HG03469 (cell line): ENCODE measurements around the gene PTPRT.
"Not testable (repeated sequence)": the region's sequence is repeated elsewhere in the genome, so short reads cannot be mapped to it uniquely, and the experiment has no call there.

ENCODE experiments used
- ATAC-seq: cut with Tn5 transposase; IDR thresholded peaks from one replicate; pipeline ENCODE4 v1.9.1; 2021; ENCODE audit warnings: mild to moderate bottlenecking, moderate library complexity, moderate number of reproducible peaks; ENCODE audit not compliant: unreplicated experiment

The PTPRT gene

DNA sequence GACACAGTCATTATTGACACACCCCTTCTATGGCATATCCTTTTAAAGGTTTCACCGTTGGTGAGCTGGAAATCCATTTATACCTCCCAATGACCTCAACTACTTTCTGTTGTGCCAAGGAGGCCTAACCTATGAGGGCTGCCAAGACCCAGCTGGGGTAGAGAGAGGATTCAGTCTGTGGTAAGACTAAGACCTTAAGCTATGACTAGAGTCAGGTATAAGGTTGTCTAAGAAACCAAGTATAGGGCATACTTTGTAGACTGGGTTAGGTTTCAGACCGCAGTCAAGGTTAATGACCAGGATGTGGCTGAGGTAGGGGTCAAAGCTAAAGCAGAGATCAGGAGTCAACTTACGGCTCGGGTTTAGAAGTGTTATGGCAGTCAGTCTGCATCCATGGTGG lies 930.3 kb downstream of the PTPRT start:
- no peak for ATAC-seq

DNA sequence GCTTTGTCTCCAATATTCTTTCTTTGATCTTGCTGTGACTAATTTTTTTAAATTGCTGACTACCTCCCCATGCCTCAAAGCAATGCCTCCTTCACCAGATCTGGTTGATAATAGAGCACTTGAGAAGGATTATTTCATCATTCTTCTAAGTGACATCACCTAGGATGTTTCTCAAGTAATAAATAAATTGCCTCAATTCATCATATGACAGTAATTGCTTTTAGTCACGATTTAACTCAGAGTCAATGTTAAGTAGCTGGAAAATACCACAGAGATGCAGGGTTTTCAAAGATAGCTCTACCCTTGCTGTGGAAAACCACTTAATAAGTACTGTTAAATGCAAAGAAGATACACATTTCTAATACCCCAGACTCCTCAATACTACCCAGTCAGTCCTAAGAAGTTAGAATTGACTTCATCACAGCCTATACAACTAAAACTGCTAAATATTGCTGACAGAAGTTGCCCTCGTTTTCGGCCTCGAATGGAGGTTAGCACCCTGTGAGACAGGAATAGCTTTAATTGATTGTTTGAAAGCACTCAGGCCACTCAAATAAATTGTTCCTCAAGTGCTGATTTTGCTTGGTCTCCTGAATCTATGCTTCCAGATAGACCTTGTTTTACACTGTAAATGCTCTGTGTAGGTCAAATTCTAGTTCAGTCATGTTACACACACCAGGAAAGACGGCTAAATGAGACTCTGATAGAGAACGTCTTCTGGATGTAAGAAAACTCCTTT lies 931.0 kb downstream of the PTPRT start:
- no peak for ATAC-seq

GRCh38 chr20:42255821-42256220 lies 933.9 kb downstream of the PTPRT start:
- no peak for ATAC-seq

DNA sequence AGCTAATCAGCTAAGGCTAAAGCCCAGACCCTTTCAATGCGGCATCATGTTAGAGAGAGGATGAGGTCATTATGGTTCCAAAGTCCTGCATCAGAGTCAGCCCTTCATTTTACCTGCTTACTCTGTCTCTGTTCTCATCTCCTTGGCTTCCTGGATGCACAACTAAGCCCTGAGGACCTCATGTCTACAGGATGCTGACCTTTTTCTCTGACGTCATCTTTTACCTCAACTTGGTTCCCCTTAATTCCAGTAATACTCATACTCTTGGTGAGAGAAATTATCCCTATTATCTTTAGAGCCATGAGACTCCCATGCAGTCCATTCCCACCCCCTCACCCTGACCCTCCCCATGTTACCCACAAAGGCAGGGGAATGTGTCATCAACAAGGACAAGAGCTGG lies 935.0 kb downstream of the PTPRT start:
- ATAC-seq = no peak

DNA sequence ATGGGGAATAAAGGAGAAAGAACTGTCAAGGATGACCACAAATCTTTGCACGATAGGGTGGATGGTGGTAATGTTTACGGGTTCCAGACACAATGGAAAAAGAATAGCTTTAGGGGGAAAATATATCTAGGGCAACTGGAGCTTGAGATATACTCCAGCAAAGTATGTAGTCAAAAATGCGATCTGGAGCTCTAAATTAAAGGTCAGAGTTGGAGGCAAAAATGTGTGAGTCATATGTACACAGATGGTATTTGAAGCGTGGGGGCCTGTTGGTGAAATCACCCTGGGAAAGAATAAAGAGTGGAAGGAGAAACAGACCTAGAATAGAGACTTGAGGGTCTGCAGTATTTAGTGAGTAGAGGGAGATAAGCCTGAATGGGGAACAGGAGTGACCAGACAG lies 937.6 kb downstream of the PTPRT start:
- no peak for ATAC-seq

- no peak for ATAC-seq
Measured at GRCh38 chr20:42218621-42219374, 970.9 kb downstream of the PTPRT start.

DNA sequence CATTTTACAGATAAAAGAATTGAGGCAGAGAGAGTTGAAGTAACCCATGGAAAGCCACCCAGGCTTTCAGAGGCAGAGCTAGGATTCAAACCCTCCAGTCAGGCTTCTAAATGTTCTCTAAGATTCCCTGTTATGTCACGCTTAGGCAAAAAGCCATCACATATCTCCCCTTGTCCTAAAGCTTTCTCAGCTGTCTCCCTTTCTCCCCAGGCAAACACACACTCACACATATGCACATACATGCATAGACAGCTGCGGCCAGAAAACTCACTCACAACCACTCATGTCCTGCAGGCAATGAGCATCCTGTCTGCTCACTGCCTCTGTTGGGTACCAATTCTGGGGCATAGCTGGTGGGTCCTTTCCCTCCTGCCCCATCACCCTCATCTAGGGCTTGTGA lies 975.6 kb downstream of the PTPRT start:
- no peak for ATAC-seq

DNA sequence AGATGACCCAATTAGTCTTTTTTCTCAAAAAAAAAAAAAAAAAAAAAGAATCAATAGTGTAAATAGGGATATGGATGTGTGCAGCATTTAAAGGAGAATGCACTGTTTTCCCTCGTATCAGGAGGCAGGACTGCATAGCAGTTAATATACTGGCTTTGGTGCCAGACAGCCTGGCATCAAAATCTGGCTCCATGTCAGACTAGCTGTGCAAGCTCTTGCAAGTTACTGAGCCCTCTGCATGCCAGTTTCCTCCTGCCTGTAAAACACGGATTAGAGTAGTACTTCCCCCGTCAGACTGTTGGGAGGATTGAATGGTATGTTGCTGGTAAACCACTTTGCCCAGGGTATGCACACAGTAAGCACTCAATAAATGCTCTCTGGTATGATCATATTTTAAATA lies 977.3 kb downstream of the PTPRT start:
- ATAC-seq = no peak

DNA sequence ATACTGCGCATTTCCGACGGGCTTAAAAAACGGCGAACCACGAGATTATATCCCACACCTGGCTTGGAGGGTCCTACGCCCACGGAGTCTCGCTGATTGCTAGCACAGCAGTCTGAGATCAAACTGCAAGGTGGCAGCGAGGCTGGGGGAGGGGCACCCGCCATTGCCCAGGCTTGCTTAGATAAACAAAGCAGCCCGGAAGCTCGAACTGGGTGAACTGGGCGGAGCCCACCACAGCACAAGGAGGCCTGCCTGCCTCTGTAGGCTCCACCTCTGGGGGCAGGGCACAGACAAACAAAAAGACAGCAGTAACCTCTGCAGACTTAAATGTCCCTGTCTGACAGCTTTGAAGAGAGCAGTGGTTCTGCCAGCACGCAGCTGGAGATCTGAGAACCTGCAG lies 983.1 kb downstream of the PTPRT start:
- not testable (repeated sequence) for ATAC-seq

DNA sequence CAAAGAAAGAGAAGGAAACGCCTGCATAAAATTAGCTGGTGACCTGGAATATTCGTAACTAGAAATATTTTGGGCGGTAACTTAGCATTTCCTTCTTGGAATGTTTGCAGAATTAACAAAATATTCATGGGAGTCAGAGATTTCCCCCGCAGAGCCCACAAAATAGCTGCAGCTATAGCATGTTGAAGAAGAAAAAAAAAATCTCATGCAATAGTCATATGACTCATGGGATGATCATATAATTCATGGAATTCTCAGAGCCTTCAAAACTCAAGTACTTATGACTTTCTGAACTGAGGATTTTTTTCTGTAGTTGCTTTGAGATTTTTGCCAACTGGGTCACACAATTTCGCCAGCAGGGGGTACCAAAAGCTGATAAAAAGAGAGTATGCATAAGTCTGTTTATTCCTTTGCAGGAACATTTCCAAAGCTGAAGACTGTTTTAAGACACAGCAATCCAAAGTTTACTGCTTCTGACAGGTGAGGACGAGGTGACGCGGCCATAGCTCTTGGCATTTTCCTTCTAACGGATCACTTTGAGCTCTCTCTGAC lies 985.5 kb downstream of the PTPRT start:
- ATAC-seq = no peak

DNA sequence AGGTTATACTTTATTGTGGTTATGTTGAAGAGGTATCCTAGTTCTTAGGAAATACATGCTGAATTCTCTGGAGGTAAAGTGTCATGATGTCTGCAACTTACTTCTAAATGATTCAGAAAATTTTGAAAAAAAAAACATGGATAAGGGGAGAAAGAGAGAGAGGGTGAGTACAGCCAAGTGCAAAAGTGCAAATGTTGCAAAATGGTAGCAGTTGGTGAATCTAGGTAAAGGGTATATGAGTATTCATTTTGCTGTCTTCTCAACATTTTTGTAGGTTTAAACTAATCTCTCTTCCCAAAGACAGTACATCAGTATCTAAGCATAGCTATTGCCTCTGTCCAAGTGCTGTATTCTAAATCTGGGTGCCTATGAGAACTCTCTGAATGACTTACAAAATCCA lies 992.1 kb downstream of the PTPRT start:
- ATAC-seq = no peak

DNA sequence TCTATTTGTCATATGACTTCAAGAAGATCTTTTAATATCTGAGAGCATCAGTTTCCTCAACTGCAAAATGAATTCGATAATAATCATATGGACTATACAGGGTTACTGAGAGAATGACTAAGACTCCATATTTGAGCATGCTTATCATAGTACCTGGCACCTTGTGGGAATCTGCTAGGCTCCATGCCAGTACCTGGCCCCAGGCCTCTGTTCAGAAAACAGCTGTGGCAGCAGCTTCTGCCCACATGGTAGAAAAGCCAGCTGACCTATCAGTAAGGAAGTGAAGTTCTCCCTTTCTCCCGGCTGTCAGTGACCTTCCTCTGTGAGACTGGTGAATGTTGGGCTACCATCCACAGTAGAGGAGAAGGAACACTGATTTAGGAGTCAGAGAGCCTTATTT lies 996.6 kb downstream of the PTPRT start:
- no peak for ATAC-seq

DNA sequence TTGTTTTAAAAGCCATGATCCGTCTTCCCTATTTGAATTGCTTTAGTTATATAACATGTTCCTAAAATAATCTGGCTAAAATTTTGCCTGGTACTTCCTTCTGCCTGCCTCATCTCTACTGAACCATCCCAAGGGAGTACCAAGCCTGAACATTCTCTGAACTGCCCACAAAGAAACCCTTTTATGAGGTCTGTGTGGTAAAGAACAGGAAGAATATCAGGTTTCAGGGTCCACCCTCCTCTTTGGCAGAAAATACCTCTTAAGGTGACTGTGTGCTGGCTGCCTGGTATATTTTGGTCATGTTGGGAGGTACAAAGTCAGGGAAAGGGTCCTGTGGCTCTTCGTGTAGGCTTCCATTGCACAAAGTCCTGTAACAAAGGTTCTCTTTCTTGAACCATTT lies 997.4 kb downstream of the PTPRT start:
- ATAC-seq = no peak

DNA sequence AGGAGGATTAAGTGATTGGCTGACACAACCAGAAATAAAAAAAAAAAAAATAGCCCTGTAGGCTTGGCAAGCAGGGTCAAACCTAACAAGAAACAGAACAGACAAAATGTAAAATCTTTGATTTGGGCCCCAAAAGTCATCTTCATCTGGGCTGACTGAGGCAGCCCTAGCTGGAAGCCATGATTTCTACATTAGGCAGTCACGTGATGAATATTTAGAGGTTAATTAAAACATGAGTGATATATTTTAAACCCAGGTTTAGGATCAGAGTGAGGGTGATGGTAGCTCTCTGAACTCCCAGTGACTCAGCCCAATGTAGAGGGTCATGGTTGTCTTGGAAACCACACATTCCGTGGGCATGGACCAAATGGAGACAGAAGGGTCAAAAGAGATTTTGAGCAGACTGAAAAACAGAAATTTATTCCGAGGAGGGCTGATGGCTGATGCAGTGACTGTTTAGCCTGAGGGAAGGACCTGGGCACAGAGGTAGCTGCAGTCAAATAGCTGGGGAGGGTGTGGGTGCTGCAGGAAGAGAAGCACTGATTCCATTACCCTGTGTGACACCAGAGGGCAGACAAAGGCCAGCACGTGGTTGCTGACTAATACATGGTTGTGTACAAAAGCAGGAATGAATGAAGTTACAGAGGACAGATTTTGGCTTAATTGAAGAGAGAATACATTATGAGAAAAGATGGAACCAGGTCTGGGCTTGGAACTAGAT lies 998.4 kb downstream of the PTPRT start:
- ATAC-seq = no peak

GRCh38 chr20:42190084-42190483 lies 999.6 kb downstream of the PTPRT start:
- no peak for ATAC-seq

GRCh38 chr20:42186337-42186736 lies 1003.4 kb downstream of the PTPRT start:
- no peak for ATAC-seq

DNA sequence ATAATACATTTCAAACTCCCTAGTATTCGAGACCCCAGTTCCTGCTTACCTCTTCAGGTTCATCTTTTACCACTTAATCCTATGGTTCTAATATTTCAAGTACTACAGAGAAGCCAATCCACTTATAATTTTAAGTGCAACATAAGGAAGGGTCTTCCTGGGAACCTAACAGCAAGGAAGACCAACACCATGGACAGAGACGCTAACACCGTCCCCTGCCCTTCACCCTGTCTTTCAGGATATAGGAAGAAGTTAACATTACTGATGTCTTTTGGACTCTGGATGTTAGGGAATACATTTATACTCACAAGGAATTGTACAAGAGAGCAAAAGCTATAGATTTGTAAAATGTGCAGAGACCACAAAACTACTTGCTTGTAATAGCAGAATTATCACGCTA lies 1006.6 kb downstream of the PTPRT start:
- ATAC-seq = no peak

DNA sequence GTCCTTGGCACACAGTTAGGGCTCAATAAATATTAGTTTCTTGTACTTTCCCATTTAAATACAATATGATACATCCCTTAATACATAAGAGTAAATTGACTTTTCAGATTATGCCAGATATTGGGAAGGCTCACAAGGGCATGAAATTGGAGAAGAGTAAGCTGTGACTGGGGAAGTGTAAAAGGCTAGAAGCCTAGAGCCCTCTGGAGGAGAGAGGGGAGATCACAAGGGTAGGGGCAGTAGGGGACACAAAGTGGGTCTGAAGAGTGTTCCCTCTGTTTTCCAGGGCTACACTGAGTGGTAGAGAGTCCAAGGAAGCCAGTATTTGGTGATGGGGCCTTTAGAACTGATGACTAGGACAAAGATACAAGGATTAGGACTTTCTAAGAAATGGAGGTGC lies 1008.6 kb downstream of the PTPRT start:
- ATAC-seq = no peak

DNA sequence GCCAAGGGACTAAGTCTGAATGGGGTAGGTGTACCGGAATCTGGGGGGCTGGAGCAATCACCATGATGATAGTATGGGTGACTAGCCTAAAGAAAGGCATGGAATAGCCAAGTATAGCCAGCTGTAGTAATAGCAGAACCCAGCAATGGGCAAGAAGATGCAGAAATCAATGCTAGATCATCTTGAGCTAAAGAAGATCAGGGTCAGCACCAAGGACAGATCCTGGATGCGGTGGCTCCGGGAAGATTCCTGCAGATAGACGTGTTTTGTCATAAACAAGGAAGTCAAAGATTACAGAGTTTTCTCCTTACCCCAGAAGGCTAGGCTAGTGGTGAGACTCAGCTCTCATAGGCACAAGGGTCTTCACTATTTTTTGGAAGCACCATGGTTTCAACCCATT lies 1009.9 kb downstream of the PTPRT start:
- ATAC-seq = no peak

DNA sequence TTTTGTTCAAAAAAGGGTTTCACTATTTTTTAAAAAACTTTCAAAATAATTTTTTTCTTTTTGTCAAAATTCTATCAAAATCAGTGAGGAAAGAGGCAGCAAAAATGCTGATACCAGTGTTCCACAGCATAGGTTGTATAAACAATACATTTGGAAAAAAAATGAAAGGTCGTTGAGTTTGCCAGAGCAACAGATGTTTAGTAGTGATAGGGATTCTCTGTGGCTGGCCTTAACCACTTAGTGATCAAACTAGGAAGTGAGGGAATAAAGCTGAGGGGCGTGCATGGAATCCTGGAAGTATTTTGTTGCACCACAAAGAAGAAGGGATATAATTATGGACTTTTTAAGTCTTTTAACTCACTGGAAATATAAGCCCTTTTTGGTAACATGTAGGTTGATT lies 1016.3 kb downstream of the PTPRT start:
- ATAC-seq = no peak

- ATAC-seq = no peak
Measured at GRCh38 chr20:42164121-42164890, 1025.4 kb downstream of the PTPRT start.
